Osteoblast (primary cell): ENCODE measurements around the gene CSRNP3. TPM values are rescaled to one million over a fixed set of nuclear protein-coding genes. Genes with fewer than 3 reads are reported as not detected.

Source experiments
- DNase-seq: peaks from one replicate; pipeline ENCODE4 v3.0.0; 2011; ENCODE audit warnings: low spot score, mixed read lengths; ENCODE audit not compliant: insufficient read length; ENCODE audit errors: missing footprints
- H2AFZ ChIP-seq: 2 replicates; pipeline ENCODE4 v1.6.0; 2011; ENCODE audit warnings: mild to moderate bottlenecking, low read length
- H3K27ac ChIP-seq: 2 replicates; pipeline ENCODE4 v1.5.1; 2011; ENCODE audit warnings: mild to moderate bottlenecking, low read depth, low read length, moderate library complexity
- H3K27me3 ChIP-seq: 2 replicates; pipeline ENCODE4 v1.6.0; 2012; ENCODE audit warnings: mild to moderate bottlenecking, control low read depth, inconsistent platforms, low read length, moderate library complexity; ENCODE audit not compliant: insufficient read depth
- H3K36me3 ChIP-seq: 2 replicates; pipeline ENCODE4 v1.5.1; 2011; ENCODE audit warnings: mild to moderate bottlenecking, low read length, control low read depth, moderate library complexity; ENCODE audit not compliant: insufficient read depth
- H3K4me1 ChIP-seq: 2 replicates; pipeline ENCODE4 v1.5.1; 2011; ENCODE audit warnings: mild to moderate bottlenecking, low read length, control low read depth, moderate library complexity; ENCODE audit not compliant: insufficient read depth
- H3K4me2 ChIP-seq: 2 replicates; pipeline ENCODE4 v1.6.0; 2011; ENCODE audit warnings: mild to moderate bottlenecking, low read length; ENCODE audit not compliant: insufficient read depth
- H3K4me3 ChIP-seq: fragments of 200-600 bp; sonication (generic); 3 replicates; pipeline ENCODE4 v1.5.1; 2012; ENCODE audit warnings: mild to moderate bottlenecking, low read length, inconsistent platforms; ENCODE audit not compliant: insufficient read depth
- H3K79me2 ChIP-seq: 2 replicates; pipeline ENCODE4 v1.6.0; 2012; ENCODE audit warnings: mild to moderate bottlenecking, low read length, control low read depth, inconsistent platforms; ENCODE audit not compliant: insufficient read depth
- H3K9me3 ChIP-seq: 2 replicates; pipeline ENCODE4 v1.5.1; 2011; ENCODE audit warnings: low read depth, low read length, control low read depth
- H4K20me1 ChIP-seq: 2 replicates; pipeline ENCODE4 v1.6.0; 2012; ENCODE audit warnings: mild to moderate bottlenecking, low read length, control low read depth; ENCODE audit not compliant: insufficient read depth
- total RNA-seq: library from RNA; depleted of rRNA; stranded (reverse); fragments of >200 nt; gene quantifications from 2 replicates; pipeline ENCODE4 v1.2.3, GENCODE V29; 2012
- TF ChIP-seq, protein P1 (sequence below): IDR thresholded peaks from 2 replicates; pipeline ENCODE4 v1.5.1; 2011; ENCODE audit warnings: mild to moderate bottlenecking, low read depth, low read length, moderate library complexity; ENCODE audit errors: extremely low read depth

CSRNP3 gene
- total RNA-seq, 1 donor, result 1.4 TPM

DNA sequence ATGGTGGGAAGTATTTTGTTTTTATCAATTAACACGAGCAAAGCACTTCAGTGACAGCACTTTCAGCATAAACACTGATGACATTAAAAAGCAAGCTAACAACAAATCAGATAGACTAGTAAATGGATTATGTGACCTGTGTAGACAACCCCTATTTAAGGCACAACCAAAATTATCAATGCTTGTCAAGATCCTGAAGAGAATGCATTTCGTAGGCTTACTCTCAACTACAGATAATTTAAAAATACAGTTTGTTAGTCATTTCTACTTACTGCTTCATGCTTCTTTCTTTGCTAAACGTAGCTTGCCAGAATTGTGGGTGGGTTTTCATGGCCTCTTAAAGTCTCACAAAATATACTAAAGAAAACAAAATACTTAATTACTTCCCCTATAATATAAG lies 3.4 kb downstream of the CSRNP3 start:
- Histone ChIP-seq H3K27ac (no peak overlapping the region), H4K20me1 (no peaks in the 10 kb centered on the region), H2AFZ (no peak overlapping the region), H3K27me3 (no peaks in the 10 kb centered on the region), H3K79me2 (no peaks in the 10 kb centered on the region), H3K9me3 (no peaks in the 10 kb centered on the region), H3K4me2 (no peak overlapping the region), H3K4me3 (no peak overlapping the region), H3K4me1 (peaks cover 4% of the 10 kb centered on the region), H3K36me3 (no peaks in the 10 kb centered on the region)
- DNase-seq, result no peak
- TF ChIP-seq, protein P1, sequence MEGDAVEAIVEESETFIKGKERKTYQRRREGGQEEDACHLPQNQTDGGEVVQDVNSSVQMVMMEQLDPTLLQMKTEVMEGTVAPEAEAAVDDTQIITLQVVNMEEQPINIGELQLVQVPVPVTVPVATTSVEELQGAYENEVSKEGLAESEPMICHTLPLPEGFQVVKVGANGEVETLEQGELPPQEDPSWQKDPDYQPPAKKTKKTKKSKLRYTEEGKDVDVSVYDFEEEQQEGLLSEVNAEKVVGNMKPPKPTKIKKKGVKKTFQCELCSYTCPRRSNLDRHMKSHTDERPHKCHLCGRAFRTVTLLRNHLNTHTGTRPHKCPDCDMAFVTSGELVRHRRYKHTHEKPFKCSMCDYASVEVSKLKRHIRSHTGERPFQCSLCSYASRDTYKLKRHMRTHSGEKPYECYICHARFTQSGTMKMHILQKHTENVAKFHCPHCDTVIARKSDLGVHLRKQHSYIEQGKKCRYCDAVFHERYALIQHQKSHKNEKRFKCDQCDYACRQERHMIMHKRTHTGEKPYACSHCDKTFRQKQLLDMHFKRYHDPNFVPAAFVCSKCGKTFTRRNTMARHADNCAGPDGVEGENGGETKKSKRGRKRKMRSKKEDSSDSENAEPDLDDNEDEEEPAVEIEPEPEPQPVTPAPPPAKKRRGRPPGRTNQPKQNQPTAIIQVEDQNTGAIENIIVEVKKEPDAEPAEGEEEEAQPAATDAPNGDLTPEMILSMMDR, result no peak

DNA sequence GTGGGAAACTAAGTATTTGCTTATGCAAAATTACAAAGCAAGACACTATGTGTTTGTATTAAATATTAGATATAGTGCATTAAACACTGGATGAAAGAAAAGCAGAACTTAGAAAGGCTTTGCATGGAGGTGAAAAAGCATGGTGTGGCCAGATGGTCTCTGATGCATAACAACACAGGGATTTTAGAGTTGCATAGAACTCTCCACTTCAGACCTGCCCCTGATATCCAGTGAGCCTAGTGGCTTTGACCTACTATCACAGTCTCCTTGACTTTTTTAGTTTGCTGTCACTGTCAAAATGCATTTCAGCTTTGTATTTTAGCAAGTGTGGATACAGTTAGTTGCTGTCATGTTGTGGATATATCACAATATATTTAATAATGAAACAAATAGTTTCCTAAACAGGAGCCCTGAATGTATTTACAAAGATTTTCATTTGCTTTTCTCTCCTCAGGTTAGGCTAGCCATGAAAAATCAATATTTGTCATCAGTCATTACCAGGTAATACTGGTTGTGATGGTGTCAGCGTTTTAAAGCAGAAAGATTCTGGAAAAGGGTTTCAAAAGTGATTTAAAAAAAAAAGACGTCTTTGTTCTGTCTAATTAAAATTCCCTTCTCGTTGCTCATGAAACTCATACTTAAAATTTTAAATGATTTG lies 5.2 kb downstream of the CSRNP3 start:
- no peak overlapping the region for H2AFZ ChIP-seq
- TF ChIP-seq, protein P1, result no peak
- no peak for DNase-seq
- H3K9me3 ChIP-seq, result no peaks in the 10 kb centered on the region
- no peak overlapping the region for H3K4me3 ChIP-seq
- H3K27me3 ChIP-seq, result no peaks in the 10 kb centered on the region
- H3K36me3 ChIP-seq, result no peaks in the 10 kb centered on the region
- no peaks in the 10 kb centered on the region for H4K20me1 ChIP-seq
- no peak overlapping the region for H3K4me2 ChIP-seq
- no peak overlapping the region for H3K27ac ChIP-seq
- H3K79me2 ChIP-seq, result no peaks in the 10 kb centered on the region
- peaks cover 4% of the 10 kb centered on the region for H3K4me1 ChIP-seq

DNA sequence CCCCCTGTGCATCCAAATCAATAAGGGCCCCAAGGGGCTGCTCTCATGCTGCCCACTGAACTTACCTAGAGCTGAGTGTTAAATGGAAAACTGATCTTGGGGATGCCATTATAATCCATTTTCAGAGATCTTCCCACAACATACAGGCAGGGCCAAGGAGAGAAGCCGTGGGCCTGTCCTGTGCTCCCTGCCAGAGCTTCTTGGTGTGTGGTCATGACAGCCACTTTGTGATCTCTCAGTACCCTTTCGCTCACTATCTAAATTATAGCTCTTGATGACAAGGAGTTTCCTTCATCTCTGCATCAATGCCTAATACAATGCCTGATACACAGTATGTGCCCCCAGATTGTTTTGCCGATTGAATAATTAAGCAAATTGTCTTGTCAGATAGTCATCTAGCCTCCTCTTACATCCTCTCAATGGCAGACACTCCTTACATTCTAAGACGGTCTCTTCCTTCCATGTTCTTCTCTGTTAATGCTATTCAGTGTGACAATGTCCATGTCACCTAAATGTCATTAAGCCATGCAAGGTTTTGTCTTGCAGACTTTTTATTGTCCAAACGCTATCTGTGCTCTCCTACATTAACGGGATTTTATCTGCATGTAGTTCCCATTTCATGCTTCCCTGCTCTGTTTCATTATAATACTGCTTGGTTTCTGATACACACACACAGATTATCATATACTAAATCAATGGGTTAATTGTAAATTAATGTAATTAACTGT lies 5.9 kb downstream of the CSRNP3 start:
- Histone ChIP-seq H3K79me2 (no peaks in the 10 kb centered on the region), H2AFZ (no peak overlapping the region), H3K9me3 (no peaks in the 10 kb centered on the region), H3K4me3 (no peak overlapping the region), H4K20me1 (no peaks in the 10 kb centered on the region), H3K36me3 (no peaks in the 10 kb centered on the region), H3K4me2 (no peak overlapping the region), H3K27ac (no peak overlapping the region), H3K27me3 (no peaks in the 10 kb centered on the region), H3K4me1 (peaks cover 4% of the 10 kb centered on the region)
- TF ChIP-seq, protein P1, result no peak
- no peak for DNase-seq

DNA sequence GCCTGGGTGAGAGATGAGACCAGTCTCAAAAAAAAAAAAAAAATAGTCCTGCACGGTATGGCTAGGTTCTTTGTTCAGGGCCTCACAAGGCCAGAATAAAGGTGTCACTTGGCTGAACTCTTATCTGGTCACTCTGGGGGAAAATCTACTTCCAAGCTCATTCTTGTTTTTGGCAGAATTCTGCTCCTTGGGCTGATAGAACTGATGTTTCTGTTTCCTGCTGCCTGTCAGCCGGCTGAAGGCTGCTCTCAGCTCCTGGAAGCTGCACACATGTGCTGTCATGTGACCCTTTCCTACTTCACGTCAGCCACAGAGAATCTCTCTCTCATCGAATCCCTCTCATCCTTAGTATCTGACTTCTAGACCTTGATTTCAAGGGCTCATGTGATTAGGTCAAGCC lies 10.4 kb downstream of the CSRNP3 start:
- Histone ChIP-seq H3K79me2 (no peaks in the 10 kb centered on the region), H3K4me2 (no peak overlapping the region), H3K27me3 (no peaks in the 10 kb centered on the region), H3K9me3 (no peaks in the 10 kb centered on the region), H4K20me1 (no peaks in the 10 kb centered on the region), H3K27ac (no peak overlapping the region), H3K4me1 (no peaks in the 10 kb centered on the region), H3K4me3 (no peak overlapping the region), H3K36me3 (no peaks in the 10 kb centered on the region), H2AFZ (no peak overlapping the region)
- TF ChIP-seq, protein P1, result no peak
- no peak for DNase-seq
